Stimulated activated CD8-positive, alpha-beta memory T cell treated with anti-CD3 and anti-CD28 coated beads, Interleukin-2, amount 100 ng/mL, for 1 hour (primary cell): ENCODE data around the gene TOX3.

Source experiments
- DNase-seq, 2 donors: peaks; one replicate each; pipeline ENCODE4 v3.0.0-alpha.2; 2020; ENCODE audit warnings: low read depth in 2 of 2

The TOX3 gene

DNA sequence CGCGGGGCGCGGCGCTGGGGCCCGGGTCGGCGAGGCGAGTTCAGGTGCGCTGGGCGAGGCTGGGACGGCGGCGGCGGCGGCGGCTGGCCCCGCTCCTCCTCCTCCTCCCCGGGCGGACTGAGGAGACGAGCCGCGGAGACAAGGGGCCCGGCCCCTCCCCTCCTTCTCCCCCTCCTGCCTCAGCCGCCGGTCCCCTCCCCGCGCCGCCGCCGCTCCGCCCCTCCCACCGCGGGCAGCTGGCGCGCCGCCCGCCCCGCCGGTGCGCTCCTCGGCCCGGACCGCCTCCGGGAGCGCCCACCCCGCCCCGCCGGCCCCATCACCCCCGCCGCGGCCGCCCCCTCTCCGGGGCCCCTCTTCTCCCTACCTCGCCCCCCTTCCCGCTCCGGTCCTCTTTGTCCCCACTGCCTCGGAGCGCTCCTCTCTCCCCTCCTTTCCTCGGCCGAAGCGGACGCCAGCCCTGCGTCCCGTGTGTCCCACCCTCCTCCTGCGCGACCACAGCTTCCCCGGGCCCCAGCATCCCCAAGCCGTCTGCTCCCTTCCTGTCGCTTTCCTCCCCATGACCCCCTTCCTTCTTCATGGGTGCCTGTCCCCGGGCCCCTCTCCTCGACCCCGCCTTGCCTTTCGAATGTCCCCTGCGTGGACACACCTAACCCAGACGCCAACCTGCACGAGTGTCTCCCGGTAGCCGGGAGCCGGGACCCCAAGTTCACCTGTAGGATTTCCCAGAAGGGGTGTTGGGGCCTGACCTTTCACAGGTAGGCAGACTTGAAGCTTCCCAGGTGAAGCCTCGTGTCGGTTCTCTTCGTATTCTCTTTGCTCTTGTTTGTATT, at the start of gene TOX3:
TOX3 (minus strand) TSS at position 140 of the 830 bp plus-strand sequence. CDS start 420 bp downstream, outside the sequence.
- no peak for DNase-seq

DNA sequence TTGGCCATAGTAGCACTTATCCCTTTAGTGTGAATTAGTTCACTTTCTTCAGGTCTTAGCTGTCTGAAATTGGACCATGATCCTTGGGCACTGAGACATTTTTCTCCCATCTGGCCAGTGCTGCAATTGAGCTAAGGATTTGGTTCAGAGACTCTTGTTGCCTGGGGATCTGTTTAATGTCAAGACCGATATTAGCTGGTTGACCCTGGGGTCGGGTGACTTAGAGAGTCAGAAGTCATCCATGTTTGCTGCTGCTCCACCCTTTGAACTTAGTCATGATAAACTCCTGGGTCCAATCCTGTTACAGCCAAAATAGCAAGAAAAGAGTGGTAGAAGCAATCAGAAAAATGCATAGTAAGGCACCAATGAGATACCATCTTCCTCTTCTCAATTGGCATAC, 45.8 kb upstream of the TOX3 start:
- DNase-seq = no peak

DNA sequence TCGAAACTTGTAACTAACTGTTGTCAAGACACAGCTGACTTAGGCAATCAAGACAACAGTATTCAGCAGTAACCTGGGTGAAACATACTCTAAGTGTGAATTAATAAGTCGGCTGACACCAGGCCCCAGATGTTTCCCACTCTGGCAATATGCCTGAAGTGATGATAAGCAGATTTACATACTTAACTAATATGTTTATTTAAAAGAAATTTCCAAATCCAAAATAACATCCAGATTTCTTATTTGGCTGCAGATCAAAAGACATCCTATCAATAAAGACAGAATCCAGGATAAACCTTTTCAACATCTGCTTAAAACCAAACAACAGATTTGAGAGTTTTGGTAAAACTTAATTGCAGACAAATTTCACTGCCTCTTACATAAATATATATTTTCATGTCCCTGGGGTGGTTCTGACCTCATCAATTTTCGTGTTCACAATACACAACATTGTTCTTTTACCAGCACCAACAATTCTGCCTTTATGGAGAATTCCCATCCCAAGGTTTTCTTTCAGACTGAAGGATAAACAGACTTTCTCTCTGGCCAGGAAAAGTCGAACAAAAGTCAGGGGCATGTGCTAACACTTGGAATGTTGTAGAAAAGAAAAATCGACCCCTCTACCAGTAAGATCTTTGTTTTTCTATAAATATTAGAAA, 45.1 kb upstream of the TOX3 start:
- no peak for DNase-seq

DNA sequence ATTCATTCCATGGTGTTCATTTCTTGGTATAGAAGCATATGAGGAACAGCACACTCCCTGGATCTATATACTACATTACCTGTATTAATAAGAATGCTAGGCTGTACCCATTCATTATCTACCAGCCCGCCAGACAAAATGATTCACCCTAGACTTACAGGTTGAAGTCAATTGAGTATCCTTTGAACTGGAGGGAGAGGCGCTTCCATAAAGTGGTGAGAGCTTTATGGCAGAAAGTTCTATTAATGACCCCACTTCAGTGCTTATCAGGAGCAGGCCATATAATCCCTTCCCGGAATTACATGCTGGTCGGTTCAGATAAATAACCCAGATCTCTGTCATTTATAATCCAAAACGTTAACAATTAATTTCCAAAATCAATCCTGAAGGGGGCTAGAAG, 44.5 kb upstream of the TOX3 start:
- no peak for DNase-seq

DNA sequence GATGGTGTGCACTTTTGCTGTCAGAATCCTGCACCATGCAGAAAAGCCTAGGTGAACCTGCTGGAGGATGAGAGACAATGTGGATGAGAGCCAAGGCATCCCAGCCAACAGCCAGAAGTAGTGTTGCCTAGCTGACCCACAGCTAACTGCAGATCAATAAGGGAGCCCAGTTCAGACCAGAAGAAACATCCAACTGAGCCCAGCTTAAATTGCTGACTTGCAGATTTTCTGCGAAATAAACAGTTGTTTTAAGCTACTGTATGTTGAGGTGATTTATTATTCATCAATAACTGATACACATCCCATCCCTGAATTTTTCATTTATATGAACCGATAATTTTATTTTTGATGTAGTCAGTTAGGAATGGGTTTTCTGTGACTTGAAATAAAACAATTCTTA, 39.2 kb upstream of the TOX3 start:
- no peak for DNase-seq

DNA sequence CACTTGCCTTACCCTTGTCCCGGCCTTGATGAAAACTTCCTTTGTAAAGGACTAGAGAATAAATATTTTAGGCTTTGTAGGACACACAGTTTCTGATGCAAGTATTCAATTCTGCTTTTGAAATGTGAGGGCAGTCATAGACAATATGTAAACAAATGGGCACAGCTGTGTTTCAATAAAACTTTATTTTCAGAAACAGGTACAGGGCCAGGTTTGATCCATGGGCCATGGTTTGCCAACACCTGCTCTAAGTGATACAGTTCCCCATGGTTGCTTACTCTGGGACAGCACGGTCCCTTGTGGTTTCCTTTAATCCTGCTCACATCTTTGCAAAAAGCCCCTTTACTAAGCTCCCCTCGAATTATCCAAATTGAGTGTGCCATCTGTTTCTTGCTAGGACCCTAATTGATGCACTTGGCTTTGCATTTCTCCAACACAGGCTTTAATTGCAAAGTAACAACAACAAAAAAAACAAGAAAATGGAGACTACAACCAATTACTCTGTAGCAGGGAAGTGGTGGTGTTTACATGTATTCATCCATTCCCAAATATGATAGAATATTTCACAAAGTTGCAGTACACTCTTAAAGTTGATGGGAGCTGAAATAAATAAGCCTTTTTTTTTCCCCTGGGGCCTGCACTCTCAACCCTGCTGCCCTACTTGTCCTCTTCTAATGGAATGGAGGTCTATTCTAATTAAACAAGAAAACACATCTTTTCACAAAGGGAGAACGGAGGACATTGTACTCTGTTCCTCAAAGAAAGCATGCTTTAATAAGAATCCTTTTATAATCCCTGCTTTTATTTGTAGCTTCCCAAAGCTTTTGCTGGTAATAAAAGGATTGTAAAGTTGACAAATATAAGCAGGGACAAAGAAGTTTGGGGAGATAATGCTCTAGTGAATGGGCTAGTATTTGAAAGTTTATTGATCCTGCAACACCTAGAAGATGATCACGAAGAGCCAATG, 37.7 kb upstream of the TOX3 start:
- no peak for DNase-seq

DNA sequence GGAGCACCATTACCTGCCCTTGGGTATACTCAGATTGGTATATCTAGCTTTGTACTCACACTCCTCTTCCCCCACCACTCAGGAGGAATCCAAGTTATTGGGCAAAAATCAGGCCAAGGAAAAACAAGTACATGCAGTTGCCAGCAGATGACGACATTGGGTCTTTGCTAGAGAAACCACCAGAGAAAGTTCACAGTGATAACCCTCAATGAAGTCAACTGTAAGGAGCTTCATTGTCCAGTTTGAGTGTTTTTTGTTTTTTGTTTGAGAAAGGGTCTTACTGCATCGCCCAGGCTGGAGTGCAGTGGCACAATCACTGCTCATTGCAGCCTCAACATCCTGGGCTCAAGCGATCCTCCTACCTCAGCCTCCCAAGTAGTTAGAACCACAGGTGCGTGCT, 34.6 kb upstream of the TOX3 start:
- no peak for DNase-seq

DNA sequence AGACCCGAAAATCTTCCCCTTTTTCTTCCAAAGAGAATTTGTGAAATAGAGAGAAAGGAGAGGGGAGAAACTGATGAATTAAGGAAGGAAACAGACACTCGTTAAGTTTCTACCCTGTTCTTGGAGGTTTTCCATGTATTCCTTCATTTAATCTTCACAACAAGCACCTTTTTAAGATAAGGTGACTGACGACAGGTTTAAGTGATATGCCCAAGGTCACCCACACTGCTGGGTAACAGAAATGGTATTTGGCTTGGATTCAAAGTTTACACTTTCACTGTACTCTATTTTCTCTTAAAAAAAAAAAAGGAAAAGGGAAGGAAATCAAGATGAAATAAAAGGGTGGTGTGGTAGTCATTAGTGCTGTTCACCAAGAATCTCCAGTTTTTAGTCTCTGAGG, 33.5 kb upstream of the TOX3 start:
- no peak for DNase-seq

DNA sequence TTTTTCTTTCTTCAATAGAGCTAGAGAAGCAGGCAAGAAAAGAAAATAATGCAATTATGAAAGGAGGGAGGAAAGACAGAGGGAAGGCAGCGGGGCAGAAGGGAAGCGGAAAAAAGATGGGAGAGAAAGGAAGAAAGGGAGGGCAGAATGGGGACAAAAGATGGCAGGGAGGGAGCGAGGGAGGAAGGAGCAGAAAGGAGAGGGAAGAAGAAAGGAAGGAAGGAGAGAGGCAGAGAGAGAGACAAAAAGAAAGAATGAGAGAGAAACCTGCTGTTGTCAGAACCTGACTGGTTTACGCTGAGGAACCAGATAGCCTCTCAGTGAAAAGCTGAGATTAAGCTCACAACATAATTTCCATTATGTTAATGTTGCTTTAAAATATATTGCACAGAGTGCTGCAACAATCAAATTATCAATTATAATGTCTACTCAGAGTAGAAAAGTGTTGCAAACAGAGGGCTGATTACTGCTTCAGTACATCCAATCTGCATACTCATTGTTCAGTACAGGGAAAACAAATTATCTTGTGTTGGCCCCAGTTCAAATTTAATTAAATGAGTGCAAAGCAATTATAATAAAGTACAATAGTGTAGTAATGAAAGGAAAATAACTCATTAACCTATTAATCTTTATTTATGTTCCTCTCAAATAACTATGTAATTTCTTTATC, 32.0 kb upstream of the TOX3 start:
- no peak for DNase-seq

DNA sequence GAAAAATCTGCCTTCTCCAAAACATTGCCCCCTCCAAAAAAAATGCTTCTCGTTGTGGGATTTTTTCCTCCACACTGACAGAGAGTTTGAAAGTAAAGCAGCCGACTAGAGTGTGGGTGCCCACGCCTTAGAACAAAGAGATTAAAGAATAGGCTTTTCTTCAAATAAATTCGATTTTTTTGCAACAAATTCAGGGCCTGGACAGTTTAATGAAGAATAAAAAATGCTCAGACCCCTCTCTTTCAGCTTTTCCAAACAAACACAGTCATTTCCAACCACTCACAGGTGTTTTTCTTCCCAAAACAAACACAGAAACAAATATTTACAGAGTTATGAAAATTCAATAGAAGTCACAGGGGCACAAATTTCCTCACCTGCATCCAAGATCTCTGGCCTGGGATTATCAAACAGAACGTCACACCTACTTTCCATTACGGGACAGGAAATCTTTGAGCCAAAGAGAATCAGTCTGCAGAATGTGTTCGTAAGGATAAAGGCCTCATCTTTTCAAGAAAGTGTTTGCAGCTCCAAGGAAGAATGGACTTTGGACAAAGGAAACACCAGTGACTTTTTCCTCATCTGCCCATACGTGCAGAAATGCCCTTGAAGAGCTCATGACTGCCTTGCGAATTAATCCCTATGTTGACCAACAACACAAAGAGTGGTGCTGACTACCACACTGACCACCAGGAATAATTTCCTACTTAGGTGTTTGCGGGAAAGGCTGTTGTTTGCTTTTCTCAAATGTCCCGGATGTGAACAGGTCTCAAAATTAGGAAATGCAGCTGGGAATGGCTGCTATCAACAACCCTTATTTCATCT, 31.3 kb upstream of the TOX3 start:
- no peak for DNase-seq

DNA sequence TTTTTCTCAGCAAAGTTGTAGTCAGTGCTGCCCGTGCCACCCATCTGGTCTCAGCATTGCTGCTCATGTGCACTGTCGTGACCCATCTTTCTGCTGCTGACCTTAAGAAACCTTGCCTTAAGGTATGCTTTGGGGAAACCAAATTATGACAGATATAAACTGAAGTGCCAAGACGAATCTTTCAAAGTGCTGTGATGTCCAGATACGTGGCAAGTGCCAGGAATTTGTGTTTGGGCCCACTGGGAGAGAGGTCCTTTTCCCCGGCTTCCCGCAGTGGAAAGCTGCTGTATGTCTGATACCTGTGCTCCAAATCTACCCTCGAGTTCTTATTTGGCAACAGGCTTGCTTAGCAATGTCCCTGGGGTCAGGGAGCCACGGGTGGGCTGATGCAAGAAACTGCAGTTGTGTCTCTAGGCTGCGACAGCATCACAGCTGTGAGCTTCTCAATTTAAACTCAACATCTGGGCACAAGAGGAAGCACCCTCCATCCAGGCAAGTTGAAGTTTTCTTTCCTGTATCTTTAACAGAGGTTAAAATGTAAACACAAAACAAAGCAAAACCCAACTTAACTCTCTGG, 30.3 kb upstream of the TOX3 start:
- no peak for DNase-seq

DNA sequence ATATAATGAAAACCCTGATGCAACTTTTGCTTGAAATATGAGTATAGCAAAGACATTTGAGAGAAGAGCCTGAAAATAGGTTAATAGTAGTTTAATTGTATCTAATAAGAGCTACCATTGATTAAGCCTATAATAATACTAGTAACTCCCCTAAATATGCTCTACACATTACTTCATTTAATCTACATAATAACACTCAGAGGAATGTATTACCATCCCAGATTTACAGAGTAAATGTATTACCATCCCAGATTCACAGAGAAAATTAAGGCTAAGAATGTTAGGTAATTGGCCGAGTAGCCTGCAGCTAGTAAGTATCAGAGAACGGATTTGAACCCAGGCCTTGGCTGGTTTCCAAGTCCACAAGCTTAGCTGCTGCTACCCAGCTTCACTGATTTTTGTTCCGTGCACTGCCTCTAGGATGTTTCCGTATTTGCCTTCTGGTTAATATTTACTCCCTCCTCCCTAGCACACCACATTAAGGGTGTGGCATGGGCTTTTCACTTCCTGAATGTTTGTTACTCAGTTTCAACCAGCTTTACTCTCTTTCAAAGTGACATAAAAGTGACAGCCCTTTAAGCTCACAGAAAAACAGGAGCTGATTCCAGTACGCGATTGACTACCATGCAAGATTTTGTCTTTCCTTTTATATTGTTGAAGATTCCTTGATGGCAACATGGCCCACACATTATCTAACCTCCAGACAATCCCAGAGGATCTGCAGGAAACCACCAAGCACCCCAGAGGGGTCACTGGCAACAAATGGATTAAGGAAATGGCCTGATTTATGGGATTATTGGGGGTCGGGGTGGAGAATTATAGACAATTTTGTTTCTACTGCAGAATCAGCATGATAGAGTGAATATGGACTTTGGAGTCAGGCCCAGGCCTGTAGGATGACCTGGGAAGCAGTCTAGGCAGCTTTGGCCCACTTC, 26.7 kb upstream of the TOX3 start:
- no peak for DNase-seq

DNA sequence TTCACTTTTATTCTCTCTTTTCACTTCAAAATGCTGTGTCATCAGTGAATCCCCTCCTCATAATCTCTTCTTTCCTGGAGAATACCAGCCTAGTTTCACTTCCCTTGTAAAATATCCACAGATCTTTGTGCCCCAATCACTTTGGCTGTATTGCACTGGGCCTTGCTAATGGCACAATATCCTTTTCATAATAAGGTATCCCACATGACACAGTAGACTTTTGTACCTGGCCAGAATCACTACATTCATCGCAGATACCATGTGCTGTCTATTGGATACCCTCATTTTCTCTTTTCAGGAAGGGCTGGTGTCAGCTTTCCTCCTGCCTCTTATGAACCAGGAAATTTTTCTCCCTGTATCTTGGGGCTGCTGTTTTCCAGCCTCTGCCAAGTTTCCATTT, 25.7 kb upstream of the TOX3 start:
- no peak for DNase-seq

DNA sequence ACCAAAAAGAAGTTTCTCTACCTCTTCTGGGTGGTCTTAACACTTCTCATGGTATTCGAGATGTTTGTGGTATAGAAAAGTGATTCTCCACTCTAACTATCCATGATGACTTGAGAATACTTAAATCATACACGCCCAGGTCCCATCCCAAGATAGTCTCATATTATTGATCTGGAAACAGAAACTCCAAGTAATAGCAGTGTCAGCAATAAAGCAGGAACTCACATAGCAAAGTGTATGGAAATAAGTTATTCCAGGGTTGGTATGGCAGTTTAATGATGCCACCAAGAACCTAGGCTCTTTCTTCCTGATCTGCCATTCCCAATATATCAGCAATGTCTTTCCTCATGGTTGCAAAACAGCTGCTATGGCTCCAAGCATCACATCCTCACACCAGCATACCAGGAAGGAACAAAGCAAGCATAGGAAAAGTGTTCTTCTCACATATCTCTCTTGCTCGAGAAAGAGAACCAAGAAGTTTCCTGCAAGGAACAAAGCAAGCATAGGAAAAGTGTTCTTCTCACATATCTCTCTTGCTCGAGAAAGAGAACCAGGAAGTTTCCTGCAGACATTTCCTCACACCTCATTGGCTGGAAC, 23.6 kb upstream of the TOX3 start:
- no peak for DNase-seq

DNA sequence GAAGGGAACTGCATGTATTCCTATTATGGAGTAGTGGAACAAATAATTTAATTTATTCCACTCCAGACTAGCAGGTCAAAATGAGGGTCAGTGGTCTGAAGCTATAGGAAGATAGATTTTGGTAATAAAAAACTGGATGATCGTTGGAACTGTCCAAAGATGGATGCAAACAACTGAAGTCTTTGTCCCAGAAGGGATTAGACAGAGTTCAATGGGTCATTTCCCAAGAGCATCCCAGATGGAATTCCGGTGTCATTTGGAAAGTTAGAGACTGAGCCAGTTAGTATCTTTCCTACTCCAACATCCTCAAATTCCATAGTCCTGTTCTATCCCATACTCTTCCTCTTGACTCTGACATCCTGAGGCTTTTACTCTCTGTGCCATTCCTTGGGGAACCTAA, 22.8 kb upstream of the TOX3 start:
- DNase-seq = no peak

DNA sequence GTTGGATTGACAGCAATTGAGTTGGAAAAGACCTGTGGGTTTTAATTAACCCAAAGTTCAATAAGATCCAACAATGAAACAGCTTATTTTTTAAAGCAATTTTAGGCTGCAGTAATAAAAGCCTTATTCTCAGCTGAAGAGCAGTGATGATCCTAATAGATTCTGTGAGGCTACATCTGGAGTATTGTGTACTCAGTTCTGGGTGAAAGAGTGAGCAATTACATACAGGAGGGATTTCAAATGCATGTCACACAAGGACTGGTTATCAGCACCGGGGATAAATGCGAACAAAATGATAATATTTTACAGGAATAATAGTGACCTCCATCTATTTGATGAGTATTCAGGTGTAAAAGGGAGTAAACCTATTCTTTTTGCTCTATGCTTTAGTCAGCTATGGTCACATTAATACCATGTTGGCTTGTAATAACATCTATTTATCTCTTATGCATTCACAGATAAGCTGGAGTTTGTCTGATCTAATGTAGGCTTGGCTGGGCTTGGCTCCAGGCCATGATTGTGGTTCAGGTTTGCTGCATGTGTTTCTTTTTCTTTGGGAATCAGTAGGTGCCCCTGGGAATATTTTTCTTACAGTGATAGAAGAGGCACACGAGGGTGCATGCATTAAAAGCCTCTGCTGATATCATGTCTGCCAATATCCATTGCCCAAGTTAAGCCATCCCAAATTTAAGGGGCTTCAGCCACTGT, 22.2 kb upstream of the TOX3 start:
- DNase-seq = no peak

DNA sequence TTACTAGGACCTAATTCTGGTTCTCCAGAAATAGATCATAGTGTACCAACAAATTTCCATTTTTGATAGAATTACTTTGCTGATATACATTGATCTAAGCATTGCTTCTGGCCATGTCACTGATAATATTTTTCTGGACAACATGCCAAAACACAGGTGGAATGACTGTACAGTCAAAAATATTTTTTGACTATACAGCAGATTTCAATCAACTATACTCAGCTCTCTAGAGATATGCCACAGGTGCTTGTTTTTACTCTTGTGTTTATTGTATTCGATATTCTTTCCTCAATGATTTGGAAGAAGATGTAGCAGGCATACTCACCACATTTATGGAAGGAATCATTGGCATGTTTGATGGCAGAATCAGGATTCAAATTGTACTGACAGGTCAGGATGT, 21.6 kb upstream of the TOX3 start:
- no peak for DNase-seq

DNA sequence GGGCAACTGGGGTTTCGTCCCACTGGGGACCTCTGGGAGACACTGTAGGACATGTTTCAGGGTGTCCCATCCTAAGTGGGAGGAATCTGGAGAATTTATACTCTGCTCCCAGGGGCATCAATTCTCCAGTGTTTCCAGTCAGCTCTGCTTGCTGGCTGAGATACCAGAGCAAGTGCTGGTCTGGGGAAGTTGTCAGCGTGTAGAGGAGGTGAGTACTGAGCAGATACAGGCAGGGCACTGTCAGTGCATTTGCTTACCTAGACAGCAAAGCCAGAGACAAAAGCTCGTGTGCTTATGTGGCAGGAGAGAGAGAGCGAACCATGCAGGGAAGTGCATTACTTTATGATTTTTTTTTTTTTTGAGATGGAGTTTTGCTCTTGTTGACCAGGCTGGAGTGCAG, 20.2 kb upstream of the TOX3 start:
- DNase-seq = no peak
